Activated CD4-positive, alpha-beta T cell treated with anti-CD3 and anti-CD28 coated beads, Interleukin-2, amount 50 U/mL, for 1 hour (primary cell): ENCODE data around the gene MZB1.
"Not testable (repeated sequence)": the region's sequence is repeated elsewhere in the genome, so short reads cannot be mapped to it uniquely, and the experiment has no call there.

Source experiments
- DNase-seq: peaks from one replicate; pipeline ENCODE4 v3.0.0-alpha.2; 2020

Gene MZB1

DNA sequence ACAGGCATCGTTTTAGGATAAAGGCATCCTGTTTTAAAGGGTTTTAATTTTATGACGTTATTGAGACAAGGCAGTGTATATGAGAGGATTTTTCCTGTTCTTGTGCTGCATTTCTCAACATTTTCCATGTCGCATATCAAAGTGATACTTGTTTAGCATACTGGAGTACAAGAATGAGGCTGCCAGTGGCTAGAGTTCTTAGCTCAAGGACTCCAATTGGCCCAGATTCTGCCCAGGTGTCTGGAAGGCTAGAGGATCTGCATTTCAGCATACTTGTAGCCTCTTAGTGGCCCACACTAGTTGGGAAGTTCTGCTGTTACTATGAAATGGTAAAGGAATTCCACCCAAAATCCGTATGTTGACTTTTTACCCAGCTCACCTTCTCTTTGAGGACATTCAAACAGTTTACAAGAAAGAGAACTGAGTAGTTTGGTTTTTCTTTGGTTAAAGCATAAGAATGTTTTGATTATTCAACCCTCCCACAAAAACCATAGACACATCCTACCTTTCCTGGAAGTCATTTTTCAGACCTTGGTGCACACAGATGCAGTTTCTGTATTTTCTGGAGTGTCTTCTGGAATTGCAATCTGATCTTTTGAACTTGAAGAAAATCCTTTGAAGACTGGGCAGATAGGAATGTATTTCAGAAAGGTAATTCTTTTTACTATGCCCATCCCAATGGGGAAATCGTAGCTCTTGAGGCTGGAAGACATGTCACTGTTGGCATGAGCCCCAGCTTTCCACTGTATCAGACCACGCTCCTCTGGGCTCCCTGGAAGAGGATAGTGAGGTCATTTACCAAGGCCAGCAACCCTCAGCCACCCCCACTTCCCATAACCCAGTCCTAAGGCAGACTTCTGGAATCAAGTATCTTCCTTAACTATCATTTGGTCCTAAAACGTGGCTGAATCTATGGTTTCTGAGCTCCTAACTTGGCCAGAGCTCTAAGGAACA, 18.0 kb downstream of the MZB1 start:
- no peak for DNase-seq

- DNase-seq, result no peak
Measured at GRCh38 chr5:139369181-139369580, 20.5 kb downstream of the MZB1 start.

DNA sequence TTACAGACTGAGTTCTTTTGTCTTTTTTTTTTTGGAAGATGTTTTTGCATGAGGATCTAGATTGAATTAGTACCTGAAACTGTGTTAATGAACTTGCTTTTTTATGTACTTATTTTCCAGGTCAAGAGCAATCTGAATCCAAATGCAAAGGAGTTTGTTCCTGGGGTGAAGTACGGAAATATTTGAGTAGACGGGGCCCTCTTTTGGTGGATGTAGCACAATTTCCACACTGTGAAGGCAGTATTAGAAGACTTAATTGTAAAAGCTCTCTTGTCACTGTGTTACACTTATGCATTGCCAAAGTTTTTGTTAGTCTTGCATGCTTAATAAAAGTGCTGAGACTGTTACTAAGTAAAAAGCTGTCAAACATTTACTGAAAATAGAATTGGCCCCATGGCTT, 21.1 kb downstream of the MZB1 start:
- DNase-seq, result no peak

- DNase-seq, result no peak
Measured at GRCh38 chr5:139364466-139364865, 25.2 kb downstream of the MZB1 start.

GRCh38 chr5:139363937-139364336, 25.8 kb downstream of the MZB1 start:
- no peak for DNase-seq

- DNase-seq, result no peak
Measured at GRCh38 chr5:139361835-139362429, 27.8 kb downstream of the MZB1 start.

DNA sequence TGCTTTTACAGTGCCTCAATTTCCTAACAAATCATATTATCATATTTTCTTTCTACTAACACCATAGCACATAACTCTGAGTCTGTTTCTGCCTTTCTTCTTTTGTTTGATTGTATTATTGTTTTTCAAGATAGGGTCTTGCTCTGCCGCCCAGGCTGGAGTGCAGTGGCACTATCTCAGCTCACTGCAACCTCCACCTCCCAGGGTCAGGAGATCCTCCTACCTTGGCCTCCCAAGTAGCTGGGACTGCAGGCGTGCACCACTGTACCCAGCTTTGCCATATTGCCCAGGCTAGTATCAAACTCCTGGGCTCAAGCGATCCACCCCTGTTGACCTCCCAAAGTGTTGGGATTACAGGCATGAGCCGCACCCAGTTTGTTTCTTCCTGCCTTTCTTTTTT, 29.3 kb downstream of the MZB1 start:
- DNase-seq, result no peak

- no peak for DNase-seq
Measured at GRCh38 chr5:139358064-139358463, 31.6 kb downstream of the MZB1 start.

GRCh38 chr5:139355900-139356299, 33.8 kb downstream of the MZB1 start:
- DNase-seq, result not testable (repeated sequence)

GRCh38 chr5:139354186-139354585, 35.5 kb downstream of the MZB1 start:
- DNase-seq, result no peak

- not testable (repeated sequence) for DNase-seq
Measured at GRCh38 chr5:139347863-139348262, 41.9 kb downstream of the MZB1 start.

DNA sequence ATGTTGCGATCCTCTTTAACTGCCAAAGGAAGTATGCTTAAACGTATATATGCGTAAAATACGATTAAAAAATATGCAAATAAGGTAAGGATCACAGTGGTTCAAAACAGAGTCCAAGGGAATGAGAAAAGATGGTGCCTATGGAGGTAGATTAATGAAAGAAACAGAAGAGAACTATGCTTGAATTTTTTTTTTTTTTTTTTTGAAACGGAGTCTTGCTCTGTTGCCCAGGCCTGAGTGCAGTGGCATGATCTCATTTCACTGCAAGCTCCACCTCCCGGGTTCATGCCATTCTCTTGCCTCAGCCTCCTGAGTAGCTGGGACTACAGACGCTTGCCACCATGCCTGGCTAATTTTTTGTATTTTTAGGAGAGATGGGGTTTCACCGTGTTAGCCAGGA, 44.3 kb downstream of the MZB1 start:
- not testable (repeated sequence) for DNase-seq

DNA sequence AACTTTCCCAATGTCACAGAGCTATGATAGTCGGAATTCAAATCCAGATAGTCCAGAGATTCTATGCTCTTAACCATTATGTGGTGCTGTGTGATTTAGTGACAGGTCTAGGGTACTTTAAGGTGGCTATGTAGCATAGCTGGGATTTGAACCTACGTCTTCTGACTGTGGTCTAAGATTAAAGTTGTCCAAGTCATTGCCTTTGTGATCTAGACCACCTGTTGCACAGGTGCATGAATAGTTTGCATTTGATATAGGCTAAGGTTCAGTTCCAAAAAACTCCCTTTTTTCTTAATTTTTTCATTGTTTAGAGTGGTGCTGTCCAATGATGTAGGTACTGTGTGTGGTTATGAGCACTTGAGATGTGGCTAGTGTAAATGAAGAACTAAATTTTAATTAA, 45.5 kb downstream of the MZB1 start:
- no peak for DNase-seq

DNA sequence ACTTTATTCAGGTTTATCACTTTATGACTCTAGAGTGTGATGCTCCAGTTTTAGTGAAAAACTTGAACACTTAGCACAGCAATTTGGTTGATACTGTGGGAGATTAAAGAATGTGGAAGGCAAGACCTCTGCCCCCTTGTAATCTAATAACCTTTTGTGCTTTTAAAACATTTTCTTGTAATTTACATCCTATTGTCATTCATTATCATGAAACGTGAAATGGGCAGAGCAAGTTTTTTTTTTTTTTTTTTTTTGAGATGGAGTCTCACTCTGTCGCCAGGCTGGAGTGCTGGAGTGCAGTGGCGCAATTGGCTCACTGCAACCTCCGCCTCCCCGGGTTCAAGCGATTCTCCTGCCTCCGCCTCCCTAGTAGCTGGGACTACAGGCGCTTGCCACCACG, 46.2 kb downstream of the MZB1 start:
- no peak for DNase-seq

GRCh38 chr5:139342423-139342723, 47.3 kb downstream of the MZB1 start:
- DNase-seq, result peak; percentile 78

GRCh38 chr5:139341689-139342422, 47.9 kb downstream of the MZB1 start, which contains the start of gene PAIP2:
TSS of gene PAIP2 (plus strand) at chr5:139341854. CDS start at chr5:139363785, 21,931 bp downstream.
- peak; percentile 98 for DNase-seq

- no peak for DNase-seq
Measured at GRCh38 chr5:139341187-139341688, 48.5 kb downstream of the MZB1 start.

DNA sequence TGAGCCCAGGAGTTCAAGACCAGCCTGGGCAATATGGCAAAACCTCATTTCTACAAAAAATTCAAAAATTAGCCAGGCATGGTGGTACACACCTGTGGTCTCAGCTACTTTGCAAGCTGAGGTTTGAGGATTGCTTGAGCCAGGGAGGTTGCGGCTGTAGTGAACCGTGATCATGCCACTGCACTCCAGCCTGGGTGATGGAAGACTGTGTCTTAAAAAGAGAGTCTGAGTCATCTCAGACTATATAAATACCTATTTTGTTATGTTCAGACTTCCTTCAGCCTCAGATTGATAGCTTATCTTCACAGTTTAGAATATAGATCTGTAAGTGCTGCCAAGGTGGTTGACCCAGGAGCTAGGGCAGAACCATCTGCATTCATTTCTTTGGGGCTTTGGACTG, 49.7 kb downstream of the MZB1 start:
- no peak for DNase-seq
